Left ventricle myocardium inferior (tissue), 1 donor: ENCODE measurements around the gene CNTNAP1. TPM values are rescaled to one million over a fixed set of nuclear protein-coding genes. Genes with fewer than 3 reads are reported as not detected.

Experiments
- DNase-seq: peaks from one replicate; pipeline ENCODE4 v3.0.0-alpha.2; 2020
- H3K27ac ChIP-seq: fragments of 200-600 bp; replicated peaks from 2 replicates; pipeline ENCODE4 v1.8.0; 2021
- H3K27me3 ChIP-seq: fragments of 200-600 bp; 2 replicates; pipeline ENCODE4 v1.8.0; 2021; ENCODE audit warnings: low read depth
- H3K36me3 ChIP-seq: fragments of 200-600 bp; 2 replicates; pipeline ENCODE4 v1.8.0; 2021
- H3K4me1 ChIP-seq: fragments of 200-600 bp; 2 replicates; pipeline ENCODE4 v1.8.0; 2021
- H3K4me3 ChIP-seq: fragments of 200-600 bp; 2 replicates; pipeline ENCODE4 v1.8.0; 2021; ENCODE audit warnings: mild to moderate bottlenecking, moderate library complexity
- H3K9me3 ChIP-seq: fragments of 200-600 bp; replicated peaks from 2 replicates; pipeline ENCODE4 v1.8.0; 2021
- intact Hi-C: fragments of 100-400 bp; cut with micrococcal nuclease; formaldehyde crosslinking; loops from one replicate; pipeline ENCODE4 v1.11.0; 2022
- total RNA-seq: library from RNA; stranded (reverse); fragmentation: NEBNext Ultra II Directional; extraction: Animal tissue kit (Norgen Biotek cat#: 25700); gene quantifications from one replicate; pipeline ENCODE4 v1.2.1, GENCODE V29; 2021
- TF ChIP-seq, protein P1 (sequence below): fragments of 200-600 bp; IDR thresholded peaks from 2 replicates; pipeline ENCODE4 v1.8.0; 2021; ENCODE audit warnings: antibody characterized with exemption, mild to moderate bottlenecking, borderline replicate concordance
- donor health status: DM: no; HTN: yes; CAD: no; lungs with severe emphysema.

CNTNAP1 gene
- total RNA-seq, 1 donor from 2014 or later: 4.2 TPM

DNA sequence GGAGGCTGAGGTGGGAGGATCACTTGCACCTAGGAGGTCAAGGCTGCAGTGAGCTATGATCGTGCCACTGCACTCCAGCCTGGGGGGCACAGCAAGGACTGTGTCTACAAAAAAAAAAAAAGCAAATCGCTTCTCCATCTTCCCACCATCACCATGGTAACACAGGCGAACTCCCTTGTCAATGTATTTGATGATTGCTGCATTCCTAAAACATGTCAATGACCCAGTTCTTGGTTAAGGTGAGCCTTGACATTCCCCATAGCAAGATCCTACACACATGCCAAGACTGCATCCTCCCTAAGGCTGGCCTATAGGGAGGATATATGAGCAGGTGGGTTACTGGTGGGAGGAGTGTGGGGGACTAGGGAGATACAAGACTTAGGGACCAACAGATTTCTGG lies 12.2 kb downstream of the CNTNAP1 start:
- Histone ChIP-seq H3K27me3 (no peaks in the 10 kb centered on the region), H3K9me3 (no peaks in the 10 kb centered on the region), H3K4me3 (no peak overlapping the region), H3K27ac (no peak overlapping the region), H3K4me1 (peaks cover 19% of the 10 kb centered on the region), H3K36me3 (peaks cover 52% of the 10 kb centered on the region)
- intact Hi-C loops: no loop called here
- no peak for DNase-seq
- TF ChIP-seq, protein P1, sequence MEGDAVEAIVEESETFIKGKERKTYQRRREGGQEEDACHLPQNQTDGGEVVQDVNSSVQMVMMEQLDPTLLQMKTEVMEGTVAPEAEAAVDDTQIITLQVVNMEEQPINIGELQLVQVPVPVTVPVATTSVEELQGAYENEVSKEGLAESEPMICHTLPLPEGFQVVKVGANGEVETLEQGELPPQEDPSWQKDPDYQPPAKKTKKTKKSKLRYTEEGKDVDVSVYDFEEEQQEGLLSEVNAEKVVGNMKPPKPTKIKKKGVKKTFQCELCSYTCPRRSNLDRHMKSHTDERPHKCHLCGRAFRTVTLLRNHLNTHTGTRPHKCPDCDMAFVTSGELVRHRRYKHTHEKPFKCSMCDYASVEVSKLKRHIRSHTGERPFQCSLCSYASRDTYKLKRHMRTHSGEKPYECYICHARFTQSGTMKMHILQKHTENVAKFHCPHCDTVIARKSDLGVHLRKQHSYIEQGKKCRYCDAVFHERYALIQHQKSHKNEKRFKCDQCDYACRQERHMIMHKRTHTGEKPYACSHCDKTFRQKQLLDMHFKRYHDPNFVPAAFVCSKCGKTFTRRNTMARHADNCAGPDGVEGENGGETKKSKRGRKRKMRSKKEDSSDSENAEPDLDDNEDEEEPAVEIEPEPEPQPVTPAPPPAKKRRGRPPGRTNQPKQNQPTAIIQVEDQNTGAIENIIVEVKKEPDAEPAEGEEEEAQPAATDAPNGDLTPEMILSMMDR: no peak

DNA sequence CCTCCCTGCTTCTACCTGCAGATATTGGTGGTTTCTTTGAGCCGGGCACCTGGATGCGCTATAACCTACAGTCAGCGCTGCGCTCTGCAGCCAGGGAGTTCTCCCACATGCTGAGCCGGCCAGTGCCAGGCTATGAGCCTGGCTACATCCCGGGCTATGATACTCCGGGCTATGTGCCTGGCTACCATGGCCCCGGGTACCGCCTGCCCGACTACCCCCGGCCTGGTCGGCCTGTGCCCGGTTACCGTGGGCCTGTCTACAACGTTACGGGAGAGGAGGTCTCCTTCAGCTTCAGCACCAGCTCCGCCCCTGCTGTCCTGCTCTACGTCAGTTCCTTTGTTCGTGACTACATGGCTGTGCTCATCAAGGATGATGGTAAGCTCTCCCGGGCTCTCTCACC lies 13.2 kb downstream of the CNTNAP1 start:
- no peak overlapping the region for H3K4me3 ChIP-seq
- H3K27ac ChIP-seq: no peak overlapping the region
- no peaks in the 10 kb centered on the region for H3K9me3 ChIP-seq
- H3K36me3 ChIP-seq: peaks cover 62% of the 10 kb centered on the region
- TF ChIP-seq, protein P1: no peak
- intact Hi-C loops: no loop called here
- DNase-seq: no peak
- peaks cover 23% of the 10 kb centered on the region for H3K4me1 ChIP-seq
- H3K27me3 ChIP-seq: no peaks in the 10 kb centered on the region

DNA sequence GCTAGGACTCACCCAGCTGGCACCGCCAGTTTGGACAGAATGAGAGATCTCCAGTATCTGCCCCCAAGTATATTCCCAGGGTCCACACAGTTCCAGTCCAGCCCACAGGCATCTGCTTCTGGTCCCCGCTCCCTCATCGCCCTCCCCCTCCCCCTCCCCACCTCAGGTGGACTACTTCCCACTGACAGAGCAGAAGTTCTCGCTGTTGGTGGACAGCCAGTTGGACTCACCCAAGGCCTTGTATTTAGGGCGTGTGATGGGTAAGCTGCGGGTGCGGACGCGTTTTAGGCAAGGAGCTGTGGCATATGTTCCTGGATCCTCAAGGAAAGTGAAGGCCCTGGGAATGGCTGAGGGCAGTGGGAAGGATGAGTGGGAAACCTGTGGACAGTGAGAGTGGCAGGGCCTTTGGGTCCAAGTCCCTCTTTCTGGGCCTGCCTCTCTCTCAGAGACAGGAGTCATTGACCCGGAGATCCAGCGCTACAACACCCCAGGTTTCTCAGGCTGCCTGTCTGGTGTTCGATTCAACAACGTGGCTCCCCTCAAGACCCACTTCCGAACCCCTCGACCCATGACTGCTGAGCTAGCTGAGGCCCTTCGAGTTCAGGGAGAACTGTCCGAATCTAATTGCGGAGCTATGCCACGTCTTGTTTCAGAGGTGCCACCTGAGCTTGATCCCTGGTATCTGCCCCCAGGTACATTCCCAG lies 14.9 kb downstream of the CNTNAP1 start:
- no peak for DNase-seq
- Histone ChIP-seq H3K27me3 (no peaks in the 10 kb centered on the region), H3K4me3 (no peak overlapping the region), H3K27ac (no peak overlapping the region), H3K36me3 (peaks cover 76% of the 10 kb centered on the region), H3K4me1 (peaks cover 15% of the 10 kb centered on the region), H3K9me3 (no peaks in the 10 kb centered on the region)
- TF ChIP-seq, protein P1: no peak
- intact Hi-C loops: no loop called here

DNA sequence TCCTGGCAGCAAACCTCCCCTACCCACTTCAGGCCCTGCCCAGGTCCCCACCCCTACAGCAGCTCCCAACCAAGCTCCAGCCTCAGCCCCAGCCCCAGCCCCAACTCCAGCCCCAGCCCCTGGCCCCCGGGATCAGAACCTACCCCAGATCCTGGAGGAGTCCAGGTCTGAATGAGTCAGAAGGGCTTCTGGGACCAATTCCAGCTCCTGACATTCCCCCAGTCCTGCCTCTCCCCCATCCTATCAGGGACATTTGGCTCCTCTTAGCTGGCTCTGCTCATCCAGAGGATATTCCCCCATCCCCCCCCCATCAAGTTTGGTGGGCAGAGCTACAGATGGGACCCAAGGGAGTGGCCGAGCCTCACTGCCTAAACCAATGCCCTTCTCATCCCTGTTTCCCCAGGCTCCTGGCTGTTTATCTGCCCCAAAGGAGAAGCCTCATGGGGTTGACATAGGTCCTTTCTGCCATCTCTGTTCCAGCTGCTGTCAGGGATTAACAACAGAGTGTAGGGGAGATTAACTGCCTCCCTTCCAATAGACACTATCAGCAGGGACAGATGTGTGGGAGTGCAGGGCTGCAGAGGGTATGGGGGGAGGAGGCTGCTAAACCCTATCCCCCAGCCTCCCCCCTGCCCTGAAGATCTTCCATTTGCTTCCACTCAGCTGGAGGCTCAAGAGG lies 16.5 kb downstream of the CNTNAP1 start:
- H3K27ac ChIP-seq: peak overlapping the region; percentile 27

DNA sequence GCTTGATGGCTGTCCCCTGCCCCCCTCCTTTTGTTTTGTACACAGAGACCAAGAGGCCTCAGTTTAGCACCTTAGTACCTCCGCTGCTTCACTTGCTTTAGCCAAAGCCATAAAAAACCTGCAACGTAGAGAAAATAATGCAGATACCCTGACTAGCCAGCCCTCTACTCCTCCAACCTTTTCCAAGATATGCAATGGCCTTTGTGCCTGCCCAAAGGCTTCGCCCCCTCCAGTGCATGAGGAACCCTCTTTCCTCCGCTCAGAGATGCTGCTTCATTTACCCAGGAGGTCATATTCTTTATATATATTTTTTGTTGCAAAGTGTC lies 17.0 kb downstream of the CNTNAP1 start:
- peaks cover 15% of the 10 kb centered on the region for H3K4me1 ChIP-seq
- H3K27ac ChIP-seq: peak overlapping the region; percentile 27

More for the DNA sequence above, 16.5 kb downstream of the CNTNAP1 start:
- TF ChIP-seq, protein P1: no peak
- H3K36me3 ChIP-seq: peaks cover 87% of the 10 kb centered on the region
- H3K4me1 ChIP-seq: peaks cover 15% of the 10 kb centered on the region
- H3K4me3 ChIP-seq: no peak overlapping the region
- H3K9me3 ChIP-seq: no peaks in the 10 kb centered on the region
- DNase-seq: peak; percentile 28
- no peaks in the 10 kb centered on the region for H3K27me3 ChIP-seq
- intact Hi-C loops: no loop called here

More for the DNA sequence above, 17.0 kb downstream of the CNTNAP1 start:
- no peaks in the 10 kb centered on the region for H3K9me3 ChIP-seq
- TF ChIP-seq, protein P1: no peak
- peaks cover 87% of the 10 kb centered on the region for H3K36me3 ChIP-seq
- DNase-seq: no peak
- intact Hi-C loops: no loop called here
- H3K27me3 ChIP-seq: no peaks in the 10 kb centered on the region
- H3K4me3 ChIP-seq: no peak overlapping the region
